HG03064 (cell line): ENCODE results near the gene PPIB.

Experiments
- ATAC-seq: cut with Tn5 transposase; IDR thresholded peaks from one replicate; pipeline ENCODE4 v1.9.1; 2021; ENCODE audit warnings: low read depth; ENCODE audit not compliant: unreplicated experiment

PPIB gene

GRCh38 chr15:64162869-64163658, at the start of gene PPIB:
Gene PPIB (minus strand): TSS chr15:64163022. CDS start chr15:64162986, 36 bp downstream.
- ATAC-seq: peak; percentile 85

DNA sequence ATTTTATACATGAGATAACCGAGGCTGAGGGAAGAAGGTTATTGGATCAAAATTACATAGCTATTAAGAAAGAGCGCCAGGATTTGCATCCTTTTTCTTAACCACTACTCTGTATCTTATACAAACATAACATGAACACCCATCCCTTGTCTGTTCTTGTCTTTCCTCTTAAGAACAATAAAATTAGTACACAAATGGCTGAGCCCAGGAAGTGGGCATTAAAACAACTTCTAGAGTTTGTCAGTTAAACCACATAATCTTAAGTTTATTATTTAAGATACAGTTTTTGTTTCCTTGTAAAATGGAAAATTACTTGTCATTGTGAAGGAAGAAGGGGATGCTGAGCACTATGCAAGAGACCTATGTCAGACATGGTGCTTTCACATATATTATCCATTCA, 48.9 kb upstream of the PPIB start:
- no peak for ATAC-seq

- no peak for ATAC-seq
Observed at GRCh38 chr15:64210371-64210770, 47.5 kb upstream of the PPIB start.

GRCh38 chr15:64209680-64210334, 47.0 kb upstream of the PPIB start:
- ATAC-seq: no peak

- no peak for ATAC-seq
Observed at GRCh38 chr15:64205202-64205601, 42.4 kb upstream of the PPIB start.

DNA sequence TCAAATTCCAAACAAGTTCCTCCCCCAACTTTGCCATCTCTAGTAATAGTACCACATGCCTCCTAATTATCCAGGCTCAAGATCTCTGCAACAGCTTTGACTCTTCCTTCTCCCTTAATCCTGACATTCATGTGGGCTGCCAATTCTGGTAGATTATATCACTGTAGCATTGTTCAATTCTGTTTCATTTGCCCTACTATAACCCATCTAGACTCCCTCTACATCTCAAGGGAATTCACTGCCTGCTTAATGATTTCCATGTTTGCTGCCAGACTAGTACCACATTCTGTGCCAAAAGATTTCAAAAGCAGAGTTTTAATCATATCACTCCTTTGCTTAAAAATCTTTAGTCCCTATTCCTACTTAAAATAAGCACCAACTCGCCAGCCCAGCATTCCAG, 34.6 kb upstream of the PPIB start:
- no peak for ATAC-seq

DNA sequence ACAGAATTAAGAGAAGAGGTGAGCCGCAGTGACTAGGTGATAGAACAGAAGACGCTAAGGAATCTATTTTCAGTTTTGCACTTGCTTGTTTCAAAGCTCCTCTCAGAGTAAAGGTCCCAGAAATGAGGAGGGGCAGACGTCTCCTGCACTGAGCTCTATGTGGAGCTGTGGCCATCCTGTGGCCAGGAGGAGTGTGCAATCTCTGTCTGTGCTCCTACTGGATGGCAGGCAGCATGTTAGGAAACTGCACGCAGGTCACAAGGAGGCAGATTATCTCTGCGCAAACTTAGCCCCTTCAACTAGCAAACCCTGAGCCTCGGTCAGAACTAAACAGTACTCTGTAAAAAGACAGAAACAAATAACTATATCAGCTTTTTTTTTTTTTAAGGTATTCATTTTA, 31.1 kb upstream of the PPIB start:
- ATAC-seq: no peak

DNA sequence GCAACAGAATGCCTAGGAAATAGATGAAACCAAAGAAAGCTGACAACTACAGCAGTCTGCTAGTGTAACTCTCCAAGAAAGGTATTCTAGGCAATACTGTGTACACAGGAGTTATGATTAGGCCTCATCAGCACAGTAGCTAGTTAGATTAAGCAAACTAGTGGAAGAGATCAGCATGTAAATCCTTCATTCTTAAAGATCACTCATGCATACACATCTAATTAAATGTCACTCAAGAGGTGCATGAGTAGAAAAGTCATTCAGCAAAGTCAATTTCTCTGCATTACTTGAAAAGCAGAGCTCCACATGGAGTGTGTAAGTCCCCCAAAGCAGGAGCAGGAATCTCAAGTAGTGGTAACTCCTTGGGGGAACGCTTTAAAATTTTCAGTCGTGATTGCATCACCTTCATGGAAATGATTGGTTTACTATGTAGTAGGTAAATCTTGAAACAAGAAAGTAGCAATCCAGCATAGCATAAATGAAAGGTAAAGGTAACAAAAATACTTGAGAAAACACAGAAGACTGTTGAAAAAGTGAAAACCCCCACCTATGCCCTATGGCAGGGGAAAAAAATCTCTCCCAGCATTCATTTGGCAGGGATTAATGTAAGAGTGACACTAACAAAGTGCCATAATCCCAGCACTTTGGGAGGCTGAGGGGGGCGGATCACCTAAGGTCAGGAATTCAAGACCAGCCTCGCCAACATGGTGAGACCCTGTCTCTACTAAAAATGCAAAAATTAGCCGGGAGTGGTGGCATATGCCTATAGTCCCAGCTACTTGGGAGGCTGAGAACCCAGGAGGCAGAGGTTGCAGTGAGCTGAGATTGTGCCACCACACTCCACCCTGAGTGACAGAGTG, 29.4 kb upstream of the PPIB start:
- ATAC-seq: no peak

DNA sequence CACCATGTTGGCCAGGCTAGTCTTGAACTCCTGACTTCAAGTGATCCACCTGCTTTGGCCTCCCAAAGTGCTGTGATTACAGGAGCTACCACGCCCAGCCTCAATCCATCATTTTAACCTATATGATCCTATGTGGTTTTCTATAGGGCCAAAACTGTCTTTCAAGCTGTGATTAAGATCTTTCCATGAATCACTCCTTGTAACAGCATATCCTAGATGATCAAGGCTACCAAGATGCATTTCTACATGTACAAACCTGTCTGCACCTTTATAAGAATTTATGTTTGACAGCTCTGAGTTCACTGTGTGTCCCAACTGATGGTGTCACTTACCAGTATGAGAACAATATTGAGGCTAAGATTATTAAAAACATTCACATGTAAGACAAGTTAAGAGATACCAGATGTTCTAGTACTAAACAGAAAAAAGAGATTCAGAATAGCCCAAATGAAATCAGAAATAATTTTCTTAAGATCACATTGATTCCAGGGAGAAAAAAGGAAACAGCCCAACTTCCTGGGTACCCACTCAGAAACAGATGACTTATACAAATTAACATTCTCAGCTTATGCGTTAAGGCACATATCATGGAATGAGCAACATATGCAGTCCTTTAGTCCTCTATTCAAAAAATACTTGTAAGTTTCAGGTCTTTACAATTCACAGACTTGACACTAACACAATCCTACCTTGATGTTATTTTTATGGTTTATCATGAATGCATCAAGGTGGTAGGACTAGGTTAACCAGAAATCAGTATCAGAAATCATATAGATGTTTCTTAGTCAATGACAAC, 24.8 kb upstream of the PPIB start:
- ATAC-seq: no peak

DNA sequence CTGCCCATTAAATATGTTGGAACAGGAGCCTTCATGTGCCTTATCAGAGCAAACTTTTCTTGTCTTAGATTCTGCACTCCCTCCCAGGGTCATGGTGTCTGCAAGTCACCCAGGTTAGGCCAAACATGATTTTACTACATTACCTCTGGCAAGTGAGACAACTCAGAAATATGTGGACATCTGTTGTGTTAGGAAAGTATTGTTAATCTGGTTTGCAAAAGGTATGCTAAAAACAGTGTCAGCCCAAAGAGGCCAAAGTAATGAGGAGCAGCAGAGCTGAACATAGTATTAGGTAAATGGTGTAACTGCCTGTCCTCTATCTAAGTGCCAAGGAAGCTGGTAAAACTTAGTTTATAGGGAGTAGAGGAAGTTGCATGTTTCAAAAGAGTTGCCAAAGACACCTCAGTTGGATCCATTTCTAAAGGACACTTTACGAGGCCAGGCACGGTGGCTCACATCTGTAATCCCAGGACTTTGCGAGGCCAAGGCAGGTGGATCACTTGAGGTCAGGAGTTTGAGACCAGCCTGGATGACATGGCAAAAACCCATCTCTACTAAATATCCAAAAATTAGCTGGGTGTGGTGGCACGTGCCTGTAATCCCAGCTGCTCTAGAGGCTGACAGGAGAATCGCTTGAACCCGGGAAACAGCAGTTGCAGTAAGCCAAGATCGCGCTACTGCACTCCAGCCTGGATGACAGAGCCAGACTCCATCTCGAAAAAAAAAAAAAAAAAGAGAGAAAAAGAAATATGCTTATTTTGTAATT, 22.5 kb upstream of the PPIB start:
- no peak for ATAC-seq

DNA sequence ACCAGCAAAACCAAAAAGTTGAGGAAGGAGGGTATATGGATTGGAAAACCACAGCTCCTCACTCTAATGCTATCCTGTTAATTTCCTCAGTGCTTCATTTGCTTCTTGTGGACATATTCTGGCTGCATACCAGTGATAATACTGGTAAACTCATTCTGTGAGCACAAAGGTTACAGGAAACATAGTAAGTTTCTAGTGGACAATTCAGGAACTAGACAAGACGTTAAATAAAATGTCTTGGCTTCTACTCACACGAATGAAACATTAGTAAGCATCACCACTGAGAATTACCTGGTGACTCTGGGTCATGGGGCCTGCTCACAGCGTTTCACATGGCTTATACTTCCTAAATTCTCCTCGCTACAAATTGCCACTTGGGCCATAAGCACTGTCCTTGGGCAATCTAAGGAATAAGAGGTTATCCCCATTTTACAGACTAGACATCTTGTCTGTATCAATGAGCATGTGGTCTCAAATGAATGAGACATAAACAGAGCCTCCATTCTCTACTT, 20.1 kb upstream of the PPIB start:
- ATAC-seq: no peak

- ATAC-seq: no peak
Observed at GRCh38 chr15:64180235-64180824, 17.5 kb upstream of the PPIB start.

- ATAC-seq: no peak
Observed at GRCh38 chr15:64166102-64166890, 3.5 kb upstream of the PPIB start.

DNA sequence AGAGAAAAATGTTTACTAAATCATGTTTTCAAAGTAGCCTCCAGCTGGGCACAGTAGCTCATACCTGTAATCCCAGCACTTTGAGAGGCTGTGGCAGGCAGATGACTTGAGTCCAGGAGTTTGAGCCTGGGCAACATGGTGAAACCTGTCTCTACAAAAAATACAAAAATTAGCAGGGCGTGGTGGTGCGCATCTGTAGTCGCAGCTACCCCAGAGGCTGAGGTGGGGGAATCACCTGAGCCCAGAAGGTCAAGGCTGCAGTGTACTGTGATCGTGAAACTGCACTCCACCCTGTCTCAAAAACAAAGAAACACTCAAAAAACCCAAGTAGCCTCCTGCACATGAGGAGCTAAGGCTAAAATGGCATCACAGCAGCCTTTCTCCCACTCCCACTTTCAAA, 1.6 kb upstream of the PPIB start:
- ATAC-seq: no peak

- ATAC-seq: no peak
Observed at GRCh38 chr15:64163659-64164362, 989 bp upstream of the PPIB start.

DNA sequence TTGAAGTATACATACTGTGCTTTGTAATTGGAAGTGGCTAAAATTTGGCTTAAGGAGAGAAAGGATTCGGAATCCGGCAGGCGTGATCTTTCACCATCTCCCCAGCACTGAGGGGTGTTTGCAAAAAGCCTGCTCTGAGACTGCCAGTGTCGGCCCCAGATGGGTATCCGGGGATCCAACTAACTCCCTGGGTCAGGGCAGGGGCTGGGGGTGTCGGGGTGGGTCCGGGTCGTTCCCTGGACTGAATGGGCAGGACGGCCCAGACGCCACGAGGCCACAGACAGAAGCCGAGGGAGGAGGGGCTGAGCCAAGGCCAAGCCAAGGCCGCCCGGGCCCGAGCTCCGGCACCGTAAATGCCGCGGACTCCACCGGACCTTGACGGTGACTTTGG, 349 bp downstream of the PPIB start:
- no peak for ATAC-seq

- no peak for ATAC-seq
Observed at GRCh38 chr15:64161688-64162477, 939 bp downstream of the PPIB start.
